Sigmoid colon (tissue), 7 donors: ENCODE data around the gene HOXB5. TPM values are rescaled to one million over a fixed set of nuclear protein-coding genes. Genes with fewer than 3 reads are reported as not detected.

ENCODE experiments used
- DNase-seq: peaks from one replicate; pipeline ENCODE4 v3.0.0-alpha.2; 2019
- H3K27ac ChIP-seq, 4 donors: fragments of 200-600 bp; sonication (generic); one replicate each; pipeline ENCODE4 v1.5.1; 2016 to 2019; ENCODE audit warnings: mild to moderate bottlenecking in 1 of 4
- H3K27me3 ChIP-seq, 3 donors: fragments of 200-600 bp; sonication (generic); one replicate each; pipeline ENCODE4 v1.5.1; 2019; ENCODE audit warnings: mild to moderate bottlenecking in 1 of 3
- H3K36me3 ChIP-seq, 4 donors: fragments of 200-600 bp; sonication (generic); one replicate each; pipeline ENCODE4 v1.5.1; 2016 to 2019
- H3K4me1 ChIP-seq, 4 donors: fragments of 200-600 bp; sonication (generic); one replicate each; pipeline ENCODE4 v1.5.1; 2017 to 2019
- H3K4me3 ChIP-seq, 4 donors: fragments of 200-600 bp; sonication (generic); one replicate each; pipeline ENCODE4 v1.5.1; 2017 to 2019; ENCODE audit warnings: mild to moderate bottlenecking in 2 of 4, moderate library complexity in 1 of 4
- H3K9me3 ChIP-seq, 4 donors: fragments of 200-600 bp in 3 of 4; sonication (generic) in 3 of 4; one replicate each; pipeline versions ENCODE4 v1.5.1 to v1.6.1; 2013 to 2019
- EP300 ChIP-seq, 4 donors: sonication (generic); formaldehyde crosslinking; IDR thresholded peaks; one replicate each; pipeline ENCODE4 v1.6.1; 2017; ENCODE audit warnings: antibody characterized with exemption in 4 of 4
- POLR2A ChIP-seq, 2 donors: fragments of 450-650 bp; IDR thresholded peaks; one replicate each; pipeline ENCODE4 v1.6.1; 2016; ENCODE audit warnings: antibody characterized with exemption in 2 of 2, mild to moderate bottlenecking in 2 of 2, moderate library complexity in 2 of 2
- POLR2AphosphoS5 ChIP-seq, 4 donors: sonication (generic); formaldehyde crosslinking; IDR thresholded peaks; one replicate each; pipeline ENCODE4 v1.6.1; 2017; ENCODE audit warnings: antibody characterized with exemption in 4 of 4
- WGBS, 2 donors: extraction: QIAGEN DNeasy Blood & Tissue Kit; methylation state at CpG; one replicate each; pipeline ENCODE4 v1.1.7; 2013; 5-methylcytosine and 5-hydroxymethylcytosine counted together
- intact Hi-C: fragments of 100-400 bp; cut with DNase I; formaldehyde crosslinking; loops from one replicate; pipeline ENCODE4 v1.15.1; 2023
- polyA plus RNA-seq, 3 donors: library from polyadenylated mRNA; stranded (reverse); fragments of 200-250 nt; gene quantifications; one replicate each; pipeline ENCODE4 v1.2.3, GENCODE V29; 2013
- total RNA-seq, 4 donors: library from RNA; depleted of rRNA; stranded (reverse); fragments of >200 nt; gene quantifications; one replicate each; pipeline ENCODE4 v1.1.0, GENCODE V29; 2016
- TF ChIP-seq, protein P1 (sequence below), 4 experiments: fragments of 450-650 bp in 3 of 4; fragments of 200-600 bp in 1 of 4; IDR thresholded peaks; one replicate each; pipeline ENCODE4 v1.5.1; 2016 to 2019; ENCODE audit warnings: antibody characterized with exemption in 4 of 4, mild to moderate bottlenecking in 3 of 4, moderate library complexity in 2 of 4
- donor health status: healthy with polysubstance abuse.
- donor health status: Bipolar disorder and iron deficiency.
- donor health status: healthy.

HOXB5 gene
- total and polyA plus RNA-seq, 7 donors, result 1.5 to 13.9 (median 2.5) TPM

DNA sequence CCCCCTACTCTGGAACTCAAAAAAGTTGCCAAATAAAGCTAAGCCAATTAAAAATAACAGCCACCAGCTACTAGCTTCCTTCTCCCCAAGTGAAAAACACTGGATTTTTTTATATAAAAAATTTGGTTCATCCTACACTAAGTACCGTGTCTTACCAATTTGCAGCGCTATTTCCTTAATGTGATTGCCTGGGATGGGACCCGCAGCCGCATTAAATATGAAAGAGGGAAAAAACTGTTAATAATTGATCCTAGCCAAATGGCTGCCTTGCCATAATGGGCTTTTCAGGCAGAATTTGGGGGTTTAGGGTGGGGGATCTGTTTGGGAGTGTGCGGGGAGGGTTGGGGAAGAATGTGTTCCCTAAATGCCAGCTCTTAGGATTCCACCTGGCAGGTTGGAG is 30.5 kb upstream of the HOXB5 start:
- H3K9me3 ChIP-seq, result no peaks in the 10 kb centered on the region
- 16 to 47% methylated on average over 5 of the region's 5 CpGs for WGBS, 2 donors
- DNase-seq, result no peak

GRCh38 chr17:48623583-48623982 is 30.0 kb upstream of the HOXB5 start:
- no peak overlapping the region for H3K27ac ChIP-seq
- H3K27me3 ChIP-seq, result peaks cover 80 to 100% (median 99%) of the 10 kb centered on the region in 3 donors
- intact Hi-C loops, result loop anchor here (5.0 kb wide), 1 partner anchor 104 kb away; the partner anchor contains the start of gene HOXB13
- DNase-seq, result no peak
- peaks cover 0 to 38% (median 32%) of the 10 kb centered on the region in 4 donors for H3K4me1 ChIP-seq
- no peak overlapping the region for H3K4me3 ChIP-seq
- H3K36me3 ChIP-seq, result no peaks in the 10 kb centered on the region
- 49 to 53% methylated on average over 4 of the region's 4 CpGs for WGBS, 2 donors
- H3K9me3 ChIP-seq, result no peaks in the 10 kb centered on the region
- TF ChIP-seq, protein P1, sequence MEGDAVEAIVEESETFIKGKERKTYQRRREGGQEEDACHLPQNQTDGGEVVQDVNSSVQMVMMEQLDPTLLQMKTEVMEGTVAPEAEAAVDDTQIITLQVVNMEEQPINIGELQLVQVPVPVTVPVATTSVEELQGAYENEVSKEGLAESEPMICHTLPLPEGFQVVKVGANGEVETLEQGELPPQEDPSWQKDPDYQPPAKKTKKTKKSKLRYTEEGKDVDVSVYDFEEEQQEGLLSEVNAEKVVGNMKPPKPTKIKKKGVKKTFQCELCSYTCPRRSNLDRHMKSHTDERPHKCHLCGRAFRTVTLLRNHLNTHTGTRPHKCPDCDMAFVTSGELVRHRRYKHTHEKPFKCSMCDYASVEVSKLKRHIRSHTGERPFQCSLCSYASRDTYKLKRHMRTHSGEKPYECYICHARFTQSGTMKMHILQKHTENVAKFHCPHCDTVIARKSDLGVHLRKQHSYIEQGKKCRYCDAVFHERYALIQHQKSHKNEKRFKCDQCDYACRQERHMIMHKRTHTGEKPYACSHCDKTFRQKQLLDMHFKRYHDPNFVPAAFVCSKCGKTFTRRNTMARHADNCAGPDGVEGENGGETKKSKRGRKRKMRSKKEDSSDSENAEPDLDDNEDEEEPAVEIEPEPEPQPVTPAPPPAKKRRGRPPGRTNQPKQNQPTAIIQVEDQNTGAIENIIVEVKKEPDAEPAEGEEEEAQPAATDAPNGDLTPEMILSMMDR (IDR thresholded peaks at IDR 0.05), result no peak
- TF ChIP-seq POLR2AphosphoS5 (IDR thresholded peaks at IDR 0.05), result no peak
- no peak for TF ChIP-seq EP300 (IDR thresholded peaks at IDR 0.05)
- no peak for TF ChIP-seq POLR2A (IDR thresholded peaks at IDR 0.05)

More for the DNA sequence above, 30.5 kb upstream of the HOXB5 start:
- Histone ChIP-seq H3K27ac (no peak overlapping the region), H3K27me3 (peaks cover 84 to 100% (median 99%) of the 10 kb centered on the region in 3 donors), H3K4me3 (no peak overlapping the region), H3K4me1 (peaks cover 0 to 33% (median 29%) of the 10 kb centered on the region in 4 donors), H3K36me3 (no peaks in the 10 kb centered on the region)
- intact Hi-C loops, result loop anchor here (5.0 kb wide), 1 partner anchor 103 kb away; the partner anchor contains the start of gene HOXB13
- TF ChIP-seq POLR2A (IDR thresholded peaks at IDR 0.05) (no peak), EP300 (IDR thresholded peaks at IDR 0.05) (no peak), POLR2AphosphoS5 (IDR thresholded peaks at IDR 0.05) (no peak)
- TF ChIP-seq, protein P1 (IDR thresholded peaks at IDR 0.05), result no peak

DNA sequence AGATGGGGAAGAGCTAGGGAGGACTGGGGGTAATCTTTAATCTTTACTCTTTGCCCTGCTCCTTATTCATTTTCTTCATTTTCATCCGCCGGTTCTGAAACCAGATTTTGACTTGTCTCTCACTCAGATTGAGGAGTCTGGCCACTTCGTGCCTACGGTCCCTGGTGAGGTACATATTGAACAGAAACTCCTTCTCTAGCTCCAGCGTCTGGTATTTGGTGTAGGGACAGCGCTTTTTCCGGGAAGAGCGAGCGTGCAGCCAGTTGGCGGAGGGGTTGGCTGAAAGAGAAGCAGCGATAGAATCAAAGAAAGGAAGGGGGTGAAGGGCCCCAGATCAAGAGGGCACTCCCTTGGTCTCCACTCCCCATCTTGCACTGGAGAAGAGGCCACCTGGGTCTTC is 29.3 kb upstream of the HOXB5 start:
- H3K27me3 ChIP-seq, result peaks cover 79 to 100% (median 97%) of the 10 kb centered on the region in 3 donors
- TF ChIP-seq POLR2A (IDR thresholded peaks at IDR 0.05) (no peak), POLR2AphosphoS5 (IDR thresholded peaks at IDR 0.05) (no peak), EP300 (IDR thresholded peaks at IDR 0.05) (no peak)
- TF ChIP-seq, protein P1 (IDR thresholded peaks at IDR 0.05), result no peak
- H3K4me3 ChIP-seq, result no peak overlapping the region
- intact Hi-C loops, result loop anchor here (5.0 kb wide), 1 partner anchor 104 kb away; the partner anchor contains the start of gene HOXB13
- H3K27ac ChIP-seq, result no peak overlapping the region
- DNase-seq, result no peak
- no peaks in the 10 kb centered on the region for H3K9me3 ChIP-seq
- peaks cover 0 to 42% (median 38%) of the 10 kb centered on the region in 4 donors for H3K4me1 ChIP-seq
- no peaks in the 10 kb centered on the region for H3K36me3 ChIP-seq
- WGBS, 2 donors, result 81 to 88% methylated on average over 11 of the region's 11 CpGs

GRCh38 chr17:48621410-48622392 is 28.1 kb upstream of the HOXB5 start:
- no peak for DNase-seq
- Histone ChIP-seq H3K4me3 (no peak overlapping the region), H3K36me3 (no peaks in the 10 kb centered on the region), H3K27ac (no peak overlapping the region), H3K9me3 (no peaks in the 10 kb centered on the region), H3K27me3 (peaks cover 75 to 100% (median 97%) of the 10 kb centered on the region in 3 donors), H3K4me1 (peaks cover 0 to 41% (median 39%) of the 10 kb centered on the region in 4 donors)
- intact Hi-C loops, result loop anchor here (5.0 kb wide), 1 partner anchor 106 kb away; the partner anchor contains the start of gene HOXB13
- TF ChIP-seq, protein P1 (IDR thresholded peaks at IDR 0.05), result no peak
- TF ChIP-seq POLR2AphosphoS5 (IDR thresholded peaks at IDR 0.05) (no peak), EP300 (IDR thresholded peaks at IDR 0.05) (no peak), POLR2A (IDR thresholded peaks at IDR 0.05) (no peak)
- 64 to 78% methylated on average over 41 of the region's 41 CpGs for WGBS, 2 donors
